Neural cell (in vitro differentiated cells): Measurements from ENCODE around the gene ENTPD8. TPM values are rescaled to one million over a fixed set of nuclear protein-coding genes. Genes with fewer than 3 reads are reported as not detected.

Experiments
- H2AFZ ChIP-seq: fragments of 200-600, 300-800 bp; sonication (generic), shearing (Covaris generic); 2 replicates; pipeline ENCODE4 v1.6.0; 2014; ENCODE audit warnings: low read depth, mild to moderate bottlenecking, antibody characterized with exemption, low read length, moderate library complexity
- H3F3A ChIP-seq: fragments of 200-600 bp; shearing (Covaris generic); 2 replicates; pipeline ENCODE4 v1.6.1; 2016; ENCODE audit warnings: mild to moderate bottlenecking, moderate library complexity, mixed read lengths, antibody characterized with exemption, low read length; ENCODE audit not compliant: insufficient read depth, poor library complexity, severe bottlenecking
- H3K27ac ChIP-seq: fragments of 200-600, 300-800 bp; sonication (generic), shearing (Covaris generic); 2 replicates; pipeline ENCODE4 v1.5.1; 2014; ENCODE audit warnings: mild to moderate bottlenecking, low read length, moderate library complexity
- H3K27me3 ChIP-seq: fragments of 300-800, 200-600 bp; sonication (generic), shearing (Covaris generic); 2 replicates; pipeline ENCODE4 v1.6.0; 2014; ENCODE audit warnings: mild to moderate bottlenecking, low read depth, low read length, moderate library complexity; ENCODE audit not compliant: insufficient read depth
- H3K36me3 ChIP-seq: fragments of 300-800, 200-600 bp; sonication (generic), shearing (Covaris generic); 2 replicates; pipeline ENCODE4 v1.5.1; 2014; ENCODE audit warnings: mild to moderate bottlenecking, antibody characterized with exemption, low read length, moderate library complexity; ENCODE audit not compliant: insufficient read depth
- H3K4me2 ChIP-seq: fragments of 300-800, 200-600 bp; sonication (generic), shearing (Covaris generic); 2 replicates; pipeline ENCODE4 v1.6.0; 2014; ENCODE audit warnings: mild to moderate bottlenecking, low read length
- H3K4me3 ChIP-seq: fragments of 300-800, 200-600 bp; sonication (generic), shearing (Covaris generic); 2 replicates; pipeline ENCODE4 v1.5.1; 2014; ENCODE audit warnings: mild to moderate bottlenecking, low read length, moderate library complexity
- H3K79me2 ChIP-seq: fragments of 200-600 bp; shearing (Covaris generic); replicated peaks from 2 replicates; pipeline ENCODE4 v1.6.0; 2014; ENCODE audit warnings: mild to moderate bottlenecking, low read length, moderate library complexity; ENCODE audit not compliant: insufficient read depth
- H3K9ac ChIP-seq: fragments of 300-800, 200-600 bp; sonication (generic), shearing (Covaris generic); 2 replicates; pipeline ENCODE4 v1.6.1; 2016; ENCODE audit warnings: mild to moderate bottlenecking, low read length, mixed read lengths
- H3K9me2 ChIP-seq: fragments of 200-600 bp; shearing (Covaris generic); 2 replicates; pipeline ENCODE4 v1.6.1; 2016; ENCODE audit warnings: mild to moderate bottlenecking, low read length, mixed read lengths; ENCODE audit not compliant: insufficient read depth
- H3K9me3 ChIP-seq: fragments of 200-600, 300-800 bp; sonication (generic), shearing (Covaris generic); 2 replicates; pipeline ENCODE4 v1.6.1; 2016; ENCODE audit warnings: mild to moderate bottlenecking, mixed run types, low read length, moderate library complexity, mixed read lengths
- H4K20me1 ChIP-seq: fragments of 200-600 bp; shearing (Covaris generic); 2 replicates; pipeline ENCODE4 v1.6.1; 2016; ENCODE audit warnings: mild to moderate bottlenecking, mixed run types; ENCODE audit not compliant: insufficient read depth
- EP300 ChIP-seq: fragments of 450-650 bp; conservative IDR thresholded peaks from 2 replicates; pipeline ENCODE4 v1.6.1; 2014; ENCODE audit warnings: antibody characterized with exemption, mild to moderate bottlenecking, moderate library complexity; ENCODE audit not compliant: poor library complexity, severe bottlenecking
- EZH2 ChIP-seq: fragments of 200-600, 300-800 bp; shearing (Covaris generic), sonication (generic); IDR thresholded peaks from 2 replicates; pipeline ENCODE4 v1.6.1; 2014; ENCODE audit warnings: antibody characterized with exemption, low read length, borderline replicate concordance, mild to moderate bottlenecking; ENCODE audit not compliant: insufficient read depth, poor library complexity, severe bottlenecking
- MXI1 ChIP-seq: fragments of 450-650 bp; conservative IDR thresholded peaks from 2 replicates; pipeline ENCODE4 v1.6.1; 2014; ENCODE audit warnings: antibody characterized with exemption, mild to moderate bottlenecking; ENCODE audit not compliant: poor library complexity, severe bottlenecking
- POLR2AphosphoS5 ChIP-seq: IDR thresholded peaks from 2 replicates; pipeline ENCODE4 v1.6.1; 2012
- RAD21 ChIP-seq: fragments of 450-650 bp; conservative IDR thresholded peaks from 2 replicates; pipeline ENCODE4 v1.6.1; 2014; ENCODE audit warnings: antibody characterized with exemption, mild to moderate bottlenecking, moderate library complexity
- SMC3 ChIP-seq: fragments of 450-650 bp; conservative IDR thresholded peaks from 2 replicates; pipeline ENCODE4 v1.6.1; 2014; ENCODE audit warnings: antibody characterized with exemption, mild to moderate bottlenecking, moderate library complexity; ENCODE audit not compliant: poor library complexity
- TAF1 ChIP-seq: IDR thresholded peaks from 2 replicates; pipeline ENCODE4 v1.6.1; 2012; ENCODE audit warnings: low read depth
- polyA plus RNA-seq: library from polyadenylated mRNA; depleted of rRNA; stranded (reverse); fragments of >200 nt; gene quantifications from 2 replicates; pipeline ENCODE4 v1.2.3, GENCODE V29; 2014
- TF ChIP-seq, protein P1 (sequence below): fragments of 450-650 bp; IDR thresholded peaks from 2 replicates; pipeline ENCODE4 v1.5.1; 2014; ENCODE audit warnings: antibody characterized with exemption, mild to moderate bottlenecking, moderate library complexity; ENCODE audit not compliant: poor library complexity, severe bottlenecking
- TF ChIP-seq, protein P2 (sequence below): IDR thresholded peaks from 2 replicates; pipeline ENCODE4 v1.6.1; 2012; ENCODE audit warnings: borderline replicate concordance

The ENTPD8 gene
- polyA plus RNA-seq, 1 donor from 2014 or later = not detected

DNA sequence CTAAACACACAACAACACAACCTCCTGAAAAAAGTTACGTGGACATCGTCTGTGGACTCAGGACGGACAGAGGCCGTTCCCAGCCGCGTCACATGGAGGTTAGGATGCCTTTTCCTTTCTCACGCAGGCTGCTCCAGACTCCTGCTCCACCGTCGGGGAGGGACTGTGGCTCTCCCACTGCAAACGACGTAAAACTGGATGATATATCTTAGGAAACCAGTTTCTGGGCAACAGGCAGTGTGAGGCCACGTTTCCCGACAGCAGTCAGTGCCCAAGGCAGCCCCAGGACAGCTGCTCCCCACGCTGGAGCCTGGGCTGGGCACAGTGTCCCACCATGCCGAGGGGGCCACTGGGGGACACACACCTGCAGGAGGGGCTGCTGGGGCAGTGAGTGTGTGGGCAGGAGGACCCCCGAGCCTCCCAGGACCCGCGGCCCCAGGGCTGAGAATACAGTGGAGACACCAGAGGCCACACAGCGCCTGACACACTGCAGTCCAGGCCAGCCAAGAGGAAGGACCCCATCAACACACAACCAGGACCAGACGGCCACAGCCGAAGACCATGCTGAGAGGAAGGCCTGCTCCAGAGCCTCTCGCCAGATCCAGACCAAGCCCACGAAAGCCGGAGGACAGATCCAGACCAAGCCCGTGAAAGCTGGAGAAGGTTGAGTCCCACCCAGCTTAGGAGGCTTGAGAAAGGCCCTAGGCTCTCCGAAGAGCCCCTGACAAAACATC lies 44.4 kb downstream of the ENTPD8 start:
- H3K79me2 ChIP-seq = no peaks in the 10 kb centered on the region
- no peak overlapping the region for H3K27ac ChIP-seq
- no peaks in the 10 kb centered on the region for H3K9me2 ChIP-seq
- no peak overlapping the region for H3K4me2 ChIP-seq
- no peaks in the 10 kb centered on the region for H3F3A ChIP-seq
- H4K20me1 ChIP-seq = no peaks in the 10 kb centered on the region
- no peaks in the 10 kb centered on the region for H3K27me3 ChIP-seq
- no peak overlapping the region for H3K9ac ChIP-seq
- TF ChIP-seq SMC3 (no peak), EZH2 (no peak), RAD21 (no peak), EP300 (no peak), MXI1 (no peak), TAF1 (no peak), POLR2AphosphoS5 (no peak)
- TF ChIP-seq, protein P1, sequence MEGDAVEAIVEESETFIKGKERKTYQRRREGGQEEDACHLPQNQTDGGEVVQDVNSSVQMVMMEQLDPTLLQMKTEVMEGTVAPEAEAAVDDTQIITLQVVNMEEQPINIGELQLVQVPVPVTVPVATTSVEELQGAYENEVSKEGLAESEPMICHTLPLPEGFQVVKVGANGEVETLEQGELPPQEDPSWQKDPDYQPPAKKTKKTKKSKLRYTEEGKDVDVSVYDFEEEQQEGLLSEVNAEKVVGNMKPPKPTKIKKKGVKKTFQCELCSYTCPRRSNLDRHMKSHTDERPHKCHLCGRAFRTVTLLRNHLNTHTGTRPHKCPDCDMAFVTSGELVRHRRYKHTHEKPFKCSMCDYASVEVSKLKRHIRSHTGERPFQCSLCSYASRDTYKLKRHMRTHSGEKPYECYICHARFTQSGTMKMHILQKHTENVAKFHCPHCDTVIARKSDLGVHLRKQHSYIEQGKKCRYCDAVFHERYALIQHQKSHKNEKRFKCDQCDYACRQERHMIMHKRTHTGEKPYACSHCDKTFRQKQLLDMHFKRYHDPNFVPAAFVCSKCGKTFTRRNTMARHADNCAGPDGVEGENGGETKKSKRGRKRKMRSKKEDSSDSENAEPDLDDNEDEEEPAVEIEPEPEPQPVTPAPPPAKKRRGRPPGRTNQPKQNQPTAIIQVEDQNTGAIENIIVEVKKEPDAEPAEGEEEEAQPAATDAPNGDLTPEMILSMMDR = no peak
- TF ChIP-seq, protein P2, sequence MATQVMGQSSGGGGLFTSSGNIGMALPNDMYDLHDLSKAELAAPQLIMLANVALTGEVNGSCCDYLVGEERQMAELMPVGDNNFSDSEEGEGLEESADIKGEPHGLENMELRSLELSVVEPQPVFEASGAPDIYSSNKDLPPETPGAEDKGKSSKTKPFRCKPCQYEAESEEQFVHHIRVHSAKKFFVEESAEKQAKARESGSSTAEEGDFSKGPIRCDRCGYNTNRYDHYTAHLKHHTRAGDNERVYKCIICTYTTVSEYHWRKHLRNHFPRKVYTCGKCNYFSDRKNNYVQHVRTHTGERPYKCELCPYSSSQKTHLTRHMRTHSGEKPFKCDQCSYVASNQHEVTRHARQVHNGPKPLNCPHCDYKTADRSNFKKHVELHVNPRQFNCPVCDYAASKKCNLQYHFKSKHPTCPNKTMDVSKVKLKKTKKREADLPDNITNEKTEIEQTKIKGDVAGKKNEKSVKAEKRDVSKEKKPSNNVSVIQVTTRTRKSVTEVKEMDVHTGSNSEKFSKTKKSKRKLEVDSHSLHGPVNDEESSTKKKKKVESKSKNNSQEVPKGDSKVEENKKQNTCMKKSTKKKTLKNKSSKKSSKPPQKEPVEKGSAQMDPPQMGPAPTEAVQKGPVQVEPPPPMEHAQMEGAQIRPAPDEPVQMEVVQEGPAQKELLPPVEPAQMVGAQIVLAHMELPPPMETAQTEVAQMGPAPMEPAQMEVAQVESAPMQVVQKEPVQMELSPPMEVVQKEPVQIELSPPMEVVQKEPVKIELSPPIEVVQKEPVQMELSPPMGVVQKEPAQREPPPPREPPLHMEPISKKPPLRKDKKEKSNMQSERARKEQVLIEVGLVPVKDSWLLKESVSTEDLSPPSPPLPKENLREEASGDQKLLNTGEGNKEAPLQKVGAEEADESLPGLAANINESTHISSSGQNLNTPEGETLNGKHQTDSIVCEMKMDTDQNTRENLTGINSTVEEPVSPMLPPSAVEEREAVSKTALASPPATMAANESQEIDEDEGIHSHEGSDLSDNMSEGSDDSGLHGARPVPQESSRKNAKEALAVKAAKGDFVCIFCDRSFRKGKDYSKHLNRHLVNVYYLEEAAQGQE = no peak
- no peak overlapping the region for H3K4me3 ChIP-seq
- H2AFZ ChIP-seq = no peak overlapping the region
- H3K9me3 ChIP-seq = no peaks in the 10 kb centered on the region
- H3K36me3 ChIP-seq = no peaks in the 10 kb centered on the region

DNA sequence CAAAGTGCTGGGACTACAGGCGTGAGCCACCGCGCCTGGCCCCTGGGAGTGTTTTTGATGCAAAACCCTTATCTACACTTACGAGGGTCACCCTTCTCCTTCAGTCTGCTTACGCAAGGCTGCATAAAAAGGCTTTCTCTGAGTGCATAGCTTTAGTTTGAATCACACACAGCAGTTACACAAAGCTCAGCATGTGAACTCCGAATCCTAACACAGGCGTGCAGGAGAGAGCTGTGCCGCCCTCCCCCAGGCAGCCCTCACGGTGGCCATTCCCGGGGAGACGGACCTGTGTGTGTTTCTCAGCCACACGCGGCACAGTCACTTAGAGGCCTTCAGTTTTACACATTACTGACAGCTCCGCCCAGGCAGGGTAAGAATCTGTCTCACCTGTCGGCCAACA lies 44.9 kb downstream of the ENTPD8 start:
- no peak overlapping the region for H3K9ac ChIP-seq
- H3K9me2 ChIP-seq = no peaks in the 10 kb centered on the region
- no peaks in the 10 kb centered on the region for H3K9me3 ChIP-seq
- H3F3A ChIP-seq = no peaks in the 10 kb centered on the region
- TF ChIP-seq, protein P2 = no peak
- TF ChIP-seq RAD21 = no peak
- no peak for TF ChIP-seq EP300
- TF ChIP-seq SMC3 = no peak
- TF ChIP-seq POLR2AphosphoS5 = no peak
- TF ChIP-seq EZH2 = no peak
- H3K27me3 ChIP-seq = no peaks in the 10 kb centered on the region
- no peaks in the 10 kb centered on the region for H3K36me3 ChIP-seq
- H3K27ac ChIP-seq = no peak overlapping the region
- no peak overlapping the region for H2AFZ ChIP-seq
- no peaks in the 10 kb centered on the region for H3K79me2 ChIP-seq
- no peak overlapping the region for H3K4me3 ChIP-seq
- no peaks in the 10 kb centered on the region for H4K20me1 ChIP-seq
- no peak overlapping the region for H3K4me2 ChIP-seq
